Measurements from ENCODE around the gene FGD2. TPM values are rescaled to one million over a fixed set of nuclear protein-coding genes. Genes with fewer than 3 reads are reported as not detected.

Gene FGD2
- total RNA-seq, 1 donor from 2014 or later: 435 TPM

GRCh38 chr6:36958775-36959554 is 46.5 kb upstream of the FGD2 start:
- CTCF ChIA-PET: no interaction called here
- TF ChIP-seq CTCF (IDR thresholded peaks at IDR 0.05): no peak

GRCh38 chr6:36959555-36960250 is 45.8 kb upstream of the FGD2 start:
- intact Hi-C loops (cut with micrococcal nuclease): loop anchor here (5.0 kb wide), 1 partner anchor 72 kb away; the partner anchor contains the start of gene C6orf89

More at GRCh38 chr6:36958775-36959554, 46.5 kb upstream of the FGD2 start:
- Mint-ChIP-seq H3K27me3 (no peaks in the 10 kb centered on the region), H3K4me1 (peaks cover 51% of the 10 kb centered on the region), H3K4me3 (no peak overlapping the region), H3K36me3 (ENCODE audit: low read depth) (peaks cover 2% of the 10 kb centered on the region), H3K27ac (no peak overlapping the region), H3K9me3 (no peaks in the 10 kb centered on the region)
- no peak for ATAC-seq (ENCODE audit: low read depth)
- POLR2A ChIA-PET: no interaction called here
- intact Hi-C loops (cut with micrococcal nuclease): no loop called here
- no peak for DNase-seq

GRCh38 chr6:36961441-36962435 is 43.7 kb upstream of the FGD2 start:
- H3K9me3 Mint-ChIP-seq: no peaks in the 10 kb centered on the region
- no peak for ATAC-seq (ENCODE audit: low read depth)
- no peaks in the 10 kb centered on the region for H3K27me3 Mint-ChIP-seq
- ChIA-PET POLR2A (interaction anchor here (0.7 to 2.7 kb wide), 2 partner anchors 25 to 279 kb away, joined by 3 to 11 read pairs; partner anchors contain the start of gene MTCH1), CTCF (no interaction called here)
- peaks cover 34% of the 10 kb centered on the region for H3K4me1 Mint-ChIP-seq
- intact Hi-C loops (cut with micrococcal nuclease): loop anchor here (5.0 kb wide), 1 partner anchor 74 kb away; the partner anchor contains the start of gene C6orf89
- no peak overlapping the region for H3K4me3 Mint-ChIP-seq
- peak overlapping the region; percentile 53 for H3K27ac Mint-ChIP-seq
- no peak for DNase-seq
- no peak for TF ChIP-seq CTCF (IDR thresholded peaks at IDR 0.05)
- peaks cover 7% of the 10 kb centered on the region for H3K36me3 Mint-ChIP-seq (ENCODE audit: low read depth)

More at GRCh38 chr6:36959555-36960250, 45.8 kb upstream of the FGD2 start:
- TF ChIP-seq CTCF (IDR thresholded peaks at IDR 0.05): no peak
- H3K9me3 Mint-ChIP-seq: no peaks in the 10 kb centered on the region
- no peak for DNase-seq
- H3K27ac Mint-ChIP-seq: no peak overlapping the region
- H3K36me3 Mint-ChIP-seq (ENCODE audit: low read depth): peaks cover 2% of the 10 kb centered on the region
- no peak overlapping the region for H3K4me3 Mint-ChIP-seq
- peaks cover 51% of the 10 kb centered on the region for H3K4me1 Mint-ChIP-seq
- ChIA-PET POLR2A (interaction anchor here (0.6 to 0.7 kb wide), 2 partner anchors 66 to 228 kb away, joined by 4 to 5 read pairs; no protein-coding TSS in a partner anchor), CTCF (no interaction called here)
- H3K27me3 Mint-ChIP-seq: no peaks in the 10 kb centered on the region
- ATAC-seq (ENCODE audit: low read depth): no peak

GRCh38 chr6:36962874-36963273 is 42.6 kb upstream of the FGD2 start:
- ChIA-PET POLR2A (interaction anchor here (0.7 to 2.7 kb wide), 3 partner anchors 23 to 280 kb away, joined by 3 to 11 read pairs (median 3); partner anchors contain the start of genes MTCH1 and PPIL1), CTCF (interaction anchor here (1.1 to 1.6 kb wide), 3 partner anchors 23 to 55 kb away, joined by 4 to 5 read pairs (median 4); partner anchors contain the start of gene MTCH1)
- peak overlapping the region; percentile 88 for H3K27ac Mint-ChIP-seq
- H3K4me1 Mint-ChIP-seq: peaks cover 30% of the 10 kb centered on the region
- peak; percentile 74 for DNase-seq
- peaks cover 16% of the 10 kb centered on the region for H3K36me3 Mint-ChIP-seq (ENCODE audit: low read depth)
- peak; percentile 80 for ATAC-seq (ENCODE audit: low read depth)
- H3K9me3 Mint-ChIP-seq: no peaks in the 10 kb centered on the region
- intact Hi-C loops (cut with micrococcal nuclease): loop anchor here (1.0 to 5.0 kb wide), 3 partner anchors 23 to 76 kb away; partner anchors contain the start of genes C6orf89, FGD2 and MTCH1
- TF ChIP-seq CTCF (IDR thresholded peaks at IDR 0.05): no peak
- H3K27me3 Mint-ChIP-seq: no peaks in the 10 kb centered on the region
- peak overlapping the region; percentile 67 for H3K4me3 Mint-ChIP-seq
